H9 (cell line): Measurements from ENCODE around the gene LOC128125822.

Source experiments
- DNase-seq: peaks from one replicate; pipeline ENCODE4 v3.0.0-alpha.2; 2017
- H2AFZ ChIP-seq: one replicate; pipeline ENCODE4 v1.6.1; 2013; ENCODE audit warnings: mild to moderate bottlenecking, low read length, control low read depth, moderate library complexity
- H2AK5ac ChIP-seq: 2 replicates; pipeline ENCODE4 v1.6.1; 2013; ENCODE audit warnings: low read length, control low read depth, mixed read lengths; ENCODE audit not compliant: insufficient read length
- H2BK120ac ChIP-seq: one replicate; pipeline ENCODE4 v1.6.1; 2013; ENCODE audit warnings: low read depth, mild to moderate bottlenecking, low read length, control low read depth, inconsistent platforms; ENCODE audit not compliant: poor library complexity, severe bottlenecking
- H2BK12ac ChIP-seq: 2 replicates; pipeline ENCODE4 v1.6.1; 2013; ENCODE audit warnings: low read length, control low read depth, mixed read lengths, low read depth; ENCODE audit not compliant: insufficient read length
- H2BK15ac ChIP-seq: 2 replicates; pipeline ENCODE4 v1.6.1; 2013; ENCODE audit warnings: low read depth, low read length, control low read depth
- H2BK20ac ChIP-seq: one replicate; pipeline ENCODE4 v1.6.1; 2013; ENCODE audit warnings: low read depth, mild to moderate bottlenecking, low read length, control low read depth, inconsistent platforms; ENCODE audit not compliant: poor library complexity, severe bottlenecking
- H2BK5ac ChIP-seq: 2 replicates; pipeline ENCODE4 v1.6.1; 2013; ENCODE audit warnings: low read length, control low read depth, mixed read lengths; ENCODE audit not compliant: insufficient read length
- H3K14ac ChIP-seq: 2 replicates; pipeline ENCODE4 v1.6.1; 2013; ENCODE audit warnings: low read length, control low read depth; ENCODE audit not compliant: insufficient read depth
- H3K18ac ChIP-seq: 2 replicates; pipeline ENCODE4 v1.6.1; 2013; ENCODE audit warnings: low read depth, mild to moderate bottlenecking, mixed read lengths, low read length, control low read depth; ENCODE audit not compliant: insufficient read length
- H3K23ac ChIP-seq: 2 replicates; pipeline ENCODE4 v1.6.1; 2013; ENCODE audit warnings: low read length, control low read depth, mixed read lengths, low read depth; ENCODE audit not compliant: insufficient read length
- H3K23me2 ChIP-seq: 2 replicates; pipeline ENCODE4 v1.6.1; 2013; ENCODE audit warnings: low read depth, mild to moderate bottlenecking, mixed read lengths, low read length, control low read depth; ENCODE audit not compliant: insufficient read length, poor library complexity, severe bottlenecking
- H3K27ac ChIP-seq: 2 replicates; pipeline ENCODE4 v1.5.1; 2013; ENCODE audit warnings: low read length, control low read depth, mixed read lengths, low read depth; ENCODE audit not compliant: insufficient read length
- H3K27me3 ChIP-seq: 2 replicates; pipeline ENCODE4 v1.6.1; 2013; ENCODE audit warnings: low read length, control low read depth, inconsistent platforms; ENCODE audit not compliant: insufficient read depth
- H3K4ac ChIP-seq: 2 replicates; pipeline ENCODE4 v1.6.1; 2013; ENCODE audit warnings: low read depth, mild to moderate bottlenecking, control low read depth, inconsistent platforms, low read length, moderate library complexity
- H3K4me1 ChIP-seq: 2 replicates; pipeline ENCODE4 v1.6.1; 2013; ENCODE audit warnings: low read length, control low read depth, inconsistent platforms; ENCODE audit not compliant: insufficient read depth
- H3K4me2 ChIP-seq: 2 replicates; pipeline ENCODE4 v1.6.1; 2013; ENCODE audit warnings: low read length, control low read depth, mixed read lengths; ENCODE audit not compliant: insufficient read length, insufficient read depth
- H3K56ac ChIP-seq: 2 replicates; pipeline ENCODE4 v1.6.1; 2013; ENCODE audit warnings: low read depth, mild to moderate bottlenecking, mixed read lengths, low read length, control low read depth; ENCODE audit not compliant: insufficient read length
- H3K79me1 ChIP-seq: 2 replicates; pipeline ENCODE4 v1.6.1; 2013; ENCODE audit warnings: low read depth, mild to moderate bottlenecking, moderate library complexity, low read length, control low read depth, inconsistent platforms; ENCODE audit not compliant: insufficient read depth, poor library complexity, severe bottlenecking
- H3K79me2 ChIP-seq: 2 replicates; pipeline ENCODE4 v1.6.1; 2013; ENCODE audit warnings: low read length, control low read depth, inconsistent platforms; ENCODE audit not compliant: insufficient read depth
- H3K9ac ChIP-seq: 2 replicates; pipeline ENCODE4 v1.6.1; 2013; ENCODE audit warnings: low read length, control low read depth, mixed read lengths; ENCODE audit not compliant: insufficient read length; ENCODE audit errors: extremely low read depth
- H3K9me3 ChIP-seq: one replicate; pipeline ENCODE4 v1.6.1; 2013; ENCODE audit warnings: low read depth, low read length, inconsistent platforms; ENCODE audit not compliant: control insufficient read depth
- H3T11ph ChIP-seq: one replicate; pipeline ENCODE4 v1.6.1; 2013; ENCODE audit warnings: mild to moderate bottlenecking, low read length, control low read depth, inconsistent platforms
- H4K20me1 ChIP-seq: one replicate; pipeline ENCODE4 v1.6.1; 2013; ENCODE audit not compliant: control insufficient read depth, insufficient read length, insufficient read depth
- H4K5ac ChIP-seq: 2 replicates; pipeline ENCODE4 v1.6.1; 2013; ENCODE audit warnings: low read depth, mild to moderate bottlenecking, mixed read lengths, low read length, control low read depth; ENCODE audit not compliant: insufficient read length
- H4K8ac ChIP-seq: replicated peaks from 2 replicates; pipeline ENCODE4 v1.6.1; 2013; ENCODE audit warnings: low read length, control low read depth, mixed read lengths, low read depth; ENCODE audit not compliant: insufficient read length
- H4K91ac ChIP-seq: 2 replicates; pipeline ENCODE4 v1.6.1; 2013; ENCODE audit warnings: low read depth, mild to moderate bottlenecking, moderate library complexity, mixed read lengths, low read length, control low read depth; ENCODE audit not compliant: insufficient read length
- H3K27ac Mint-ChIP-seq, 3 experiments: 2 replicates in 2 of 3; 3 replicates in 1 of 3; pipeline ENCODE4 v1.8.0; 2020 to 2021; ENCODE audit warnings: mixed read lengths in 3 of 3, mild to moderate bottlenecking in 1 of 3, moderate library complexity in 1 of 3
- H3K27me3 Mint-ChIP-seq: 2 replicates; pipeline ENCODE4 v1.8.0; 2021; ENCODE audit warnings: low read depth, mild to moderate bottlenecking, moderate library complexity, mixed read lengths
- H3K36me3 Mint-ChIP-seq, 3 experiments: 2 replicates in 2 of 3; 3 replicates in 1 of 3; pipeline ENCODE4 v1.8.0; 2020 to 2021; ENCODE audit warnings: low read depth in 3 of 3, mixed read lengths in 3 of 3; ENCODE audit not compliant: insufficient read depth in 1 of 3
- H3K4me1 Mint-ChIP-seq, 2 experiments: 2 replicates each; pipeline ENCODE4 v1.8.0; 2020; ENCODE audit warnings: mixed read lengths in 2 of 2
- H3K4me3 Mint-ChIP-seq, 2 experiments: 2 replicates in 1 of 2; 3 replicates in 1 of 2; pipeline ENCODE4 v1.8.0; 2020 to 2021; ENCODE audit warnings: mild to moderate bottlenecking in 2 of 2, mixed read lengths in 2 of 2, moderate library complexity in 1 of 2
- H3K9me3 Mint-ChIP-seq, 2 experiments: 2 replicates in 1 of 2; 3 replicates in 1 of 2; pipeline ENCODE4 v1.8.0; 2020; ENCODE audit warnings: mild to moderate bottlenecking in 2 of 2, mixed read lengths in 2 of 2, moderate library complexity in 1 of 2
- CTCF ChIP-seq: fragments of 200-600 bp; sonication (generic); conservative IDR thresholded peaks from 3 replicates; pipeline ENCODE4 v1.8.0; 2021; ENCODE audit warnings: antibody characterized with exemption, mild to moderate bottlenecking
- WGBS: extraction: QIAGEN DNeasy Blood & Tissue Kit; methylation state at CpG from one replicate; pipeline ENCODE4 v1.1.7; 2013; ENCODE audit warnings: missing lambda C conversion rate, low lambda C conversion rate, mixed read lengths; ENCODE audit not compliant: insufficient read length; ENCODE audit errors: extremely low coverage; 5-methylcytosine and 5-hydroxymethylcytosine counted together

LOC128125822 gene

GRCh38 chr6:63589952-63590411 is 17.7 kb downstream of the LOC128125822 start:
- H3K79me1 ChIP-seq = no peaks in the 10 kb centered on the region
- no peak for DNase-seq
- no peak overlapping the region for H4K91ac ChIP-seq
- H3K9ac ChIP-seq = no peak overlapping the region
- H3K56ac ChIP-seq = no peak overlapping the region
- no peaks in the 10 kb centered on the region for H4K20me1 ChIP-seq
- whole genome bisulfite sequencing = no CpG with 5 or more reads among the region's 2 CpGs
- H4K8ac ChIP-seq = no peak overlapping the region
- no peaks in the 10 kb centered on the region for H3K9me3 ChIP-seq
- H3K23me2 ChIP-seq = no peaks in the 10 kb centered on the region
- H4K5ac ChIP-seq = no peak overlapping the region
- no peak overlapping the region for H3K23ac ChIP-seq
- Mint-ChIP-seq H3K4me3 (no peak overlapping the region), H3K4me1 (peaks cover 11 to 12% of the 10 kb centered on the region in 2 experiments), H3K27me3 (peaks cover 3% of the 10 kb centered on the region), H3K36me3 (no peaks in the 10 kb centered on the region), H3K27ac (no peak overlapping the region), H3K9me3 (no peaks in the 10 kb centered on the region)
- no peak overlapping the region for H3T11ph ChIP-seq
- no peak overlapping the region for H2BK12ac ChIP-seq
- H2AFZ ChIP-seq = no peak overlapping the region
- no peak overlapping the region for H3K14ac ChIP-seq
- no peak overlapping the region for H2BK15ac ChIP-seq
- H2BK5ac ChIP-seq = no peak overlapping the region
- no peak overlapping the region for H3K4ac ChIP-seq
- no peak for TF ChIP-seq CTCF
- H3K27ac ChIP-seq = no peak overlapping the region
- H2BK120ac ChIP-seq = no peak overlapping the region
- peaks cover 3% of the 10 kb centered on the region; the same call in 1 of the 2 replicates for H3K4me1 ChIP-seq
- no peak overlapping the region for H3K4me2 ChIP-seq
- no peak overlapping the region for H2AK5ac ChIP-seq
- H2BK20ac ChIP-seq = no peak overlapping the region
- no peaks in the 10 kb centered on the region for H3K27me3 ChIP-seq
- no peaks in the 10 kb centered on the region for H3K79me2 ChIP-seq
- no peak overlapping the region for H3K18ac ChIP-seq
